Panc1 (cell line): ENCODE data around the gene RBM23. TPM values are rescaled to one million over a fixed set of nuclear protein-coding genes. Genes with fewer than 3 reads are reported as not detected.
"Not testable (repeated sequence)": the region's sequence is repeated elsewhere in the genome, so short reads cannot be mapped to it uniquely, and the experiment has no call there.

Experiments used
- ATAC-seq: fragments of 200-7000 bp; cut with Tn5 transposase; 2 replicates; pipeline ENCODE4 v1.9.1; 2020; ENCODE audit warnings: mild to moderate bottlenecking, moderate library complexity
- BruUV-seq: library from RNA; stranded (reverse); fragments of 400-500 nt; replicated peaks from 2 replicates; lab custom pipeline; 2021; lab: Mats Ljungman, UMichigan
- CTCF ChIA-PET: fragments of 300-600 bp; sonication (Branson Sonifier 250); formaldehyde crosslinking; loops from one replicate; lab custom pipeline; 2022; ENCODE audit warnings: antibody characterized with exemption; lab: Charles Lee
- POLR2A ChIA-PET: fragments of 300-600 bp; sonication (Branson Sonifier 250); formaldehyde crosslinking; loops from one replicate; lab custom pipeline; 2022; ENCODE audit warnings: antibody characterized with exemption; lab: Charles Lee
- DNase-seq: peaks from one replicate; pipeline ENCODE4 v3.0.0-alpha.2; 2010; ENCODE audit warnings: low read depth, low spot score
- H3K27ac ChIP-seq: 2 replicates; pipeline ENCODE4 v1.5.1; 2011; ENCODE audit warnings: mild to moderate bottlenecking, low read length, inconsistent platforms
- H3K27me3 ChIP-seq: fragments of 200-500 bp; sonication (Bioruptor generic); 2 replicates; pipeline ENCODE4 v1.6.0; 2014; ENCODE audit warnings: low read length, inconsistent platforms; ENCODE audit not compliant: control insufficient read depth, insufficient read depth
- H3K36me3 ChIP-seq: fragments of 200-500 bp; sonication (Bioruptor generic); 2 replicates; pipeline ENCODE4 v1.5.1; 2014; ENCODE audit warnings: inconsistent platforms, mild to moderate bottlenecking, low read length, moderate library complexity; ENCODE audit not compliant: control insufficient read depth, insufficient read depth
- H3K4me1 ChIP-seq: 2 replicates; pipeline ENCODE4 v1.5.1; 2011; ENCODE audit warnings: inconsistent platforms, mild to moderate bottlenecking, low read length, moderate library complexity; ENCODE audit not compliant: control insufficient read depth, insufficient read depth
- H3K4me3 ChIP-seq, 2 experiments: 2 replicates each; pipeline ENCODE4 v1.5.1; 2011 to 2012; ENCODE audit warnings: low read depth in 2 of 2, low read length in 2 of 2, mild to moderate bottlenecking in 2 of 2, inconsistent platforms in 1 of 2, moderate library complexity in 1 of 2
- H3K9me3 ChIP-seq: fragments of 200-500 bp; sonication (Bioruptor generic); 2 replicates; pipeline ENCODE4 v1.5.1; 2014; ENCODE audit warnings: low read depth, mild to moderate bottlenecking, inconsistent platforms, low read length, moderate library complexity; ENCODE audit not compliant: control insufficient read depth, insufficient read depth
- POLR2AphosphoS5 ChIP-seq: IDR thresholded peaks from 2 replicates; pipeline ENCODE4 v1.6.1; 2012; ENCODE audit warnings: mild to moderate bottlenecking, low read depth, low read length, moderate library complexity
- SIN3A ChIP-seq: IDR thresholded peaks from 2 replicates; pipeline ENCODE4 v1.6.1; 2012; ENCODE audit warnings: low read depth, mild to moderate bottlenecking, low read length, moderate library complexity, borderline replicate concordance; ENCODE audit not compliant: insufficient read depth
- TCF7L2 ChIP-seq: IDR thresholded peaks from 2 replicates; pipeline ENCODE4 v1.6.1; 2011; ENCODE audit warnings: mild to moderate bottlenecking, low read depth, low read length, inconsistent platforms
- in situ Hi-C: cut with HindIII; loops from 2 replicates; pipeline ENCODE4 v1.10.0; 2016; ENCODE audit warnings: low sequenced_read_pairs, low pct_unique_long_range_greater_than_20kb
- intact Hi-C: fragments of 100-400 bp; cut with micrococcal nuclease; formaldehyde crosslinking; loops from one replicate; pipeline ENCODE4 v1.10.0; 2022; ENCODE audit not compliant: unreplicated experiment
- total RNA-seq: library from RNA; stranded (reverse); gene quantifications from one replicate; pipeline ENCODE4 v1.2.1, GENCODE V29; 2021; ENCODE audit not compliant: unreplicated experiment
- TF ChIP-seq, protein P1 (sequence below), 2 experiments: IDR thresholded peaks; 2 replicates each; pipeline ENCODE4 v1.6.1; 2011 to 2012; ENCODE audit warnings: low read depth in 2 of 2, control low read depth in 1 of 2, low read length in 1 of 2, mild to moderate bottlenecking in 1 of 2, moderate library complexity in 1 of 2; ENCODE audit not compliant: insufficient read depth in 1 of 2
- TF ChIP-seq, protein P2 (sequence below): fragments of 450-650 bp; IDR thresholded peaks from 2 replicates; pipeline ENCODE4 v1.5.1; 2017; ENCODE audit warnings: mild to moderate bottlenecking

Gene RBM23
- total RNA-seq, 1 experiment from 2014 or later = 47.2 TPM

DNA sequence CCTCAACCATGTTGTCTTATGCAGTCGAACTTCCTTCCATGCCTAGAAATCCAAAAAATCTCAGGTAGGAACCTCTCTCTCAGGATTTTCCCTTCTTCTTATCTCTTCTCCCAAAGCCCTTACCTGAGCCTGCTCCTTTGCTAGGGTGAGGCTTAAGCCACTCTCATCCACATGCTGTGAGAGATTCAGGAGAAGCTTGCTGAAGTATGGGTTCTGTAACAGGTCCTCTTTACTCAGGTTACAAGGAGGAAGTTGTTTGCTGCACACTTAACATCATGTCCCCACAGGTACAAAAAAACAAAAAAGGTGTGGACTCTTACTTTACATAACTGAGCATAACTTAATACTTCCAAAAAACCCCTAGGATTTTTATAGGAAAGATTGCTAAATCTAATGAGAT, 33.5 kb upstream of the RBM23 start:
- no peaks in the 10 kb centered on the region for H3K27me3 ChIP-seq
- H3K27ac ChIP-seq = no peak overlapping the region
- POLR2A ChIA-PET = no interaction called here
- ATAC-seq = no peak
- in situ Hi-C loops = no loop called here
- peaks cover 4% of the 10 kb centered on the region; the same call in 1 of the 2 replicates for H3K36me3 ChIP-seq
- CTCF ChIA-PET = no interaction called here
- intact Hi-C loops = no loop called here
- H3K9me3 ChIP-seq = no peaks in the 10 kb centered on the region
- peaks cover 9% of the 10 kb centered on the region for H3K4me1 ChIP-seq
- no TSS peak for BruUV-seq
- TF ChIP-seq POLR2AphosphoS5 = no peak
- TF ChIP-seq, protein P1, sequence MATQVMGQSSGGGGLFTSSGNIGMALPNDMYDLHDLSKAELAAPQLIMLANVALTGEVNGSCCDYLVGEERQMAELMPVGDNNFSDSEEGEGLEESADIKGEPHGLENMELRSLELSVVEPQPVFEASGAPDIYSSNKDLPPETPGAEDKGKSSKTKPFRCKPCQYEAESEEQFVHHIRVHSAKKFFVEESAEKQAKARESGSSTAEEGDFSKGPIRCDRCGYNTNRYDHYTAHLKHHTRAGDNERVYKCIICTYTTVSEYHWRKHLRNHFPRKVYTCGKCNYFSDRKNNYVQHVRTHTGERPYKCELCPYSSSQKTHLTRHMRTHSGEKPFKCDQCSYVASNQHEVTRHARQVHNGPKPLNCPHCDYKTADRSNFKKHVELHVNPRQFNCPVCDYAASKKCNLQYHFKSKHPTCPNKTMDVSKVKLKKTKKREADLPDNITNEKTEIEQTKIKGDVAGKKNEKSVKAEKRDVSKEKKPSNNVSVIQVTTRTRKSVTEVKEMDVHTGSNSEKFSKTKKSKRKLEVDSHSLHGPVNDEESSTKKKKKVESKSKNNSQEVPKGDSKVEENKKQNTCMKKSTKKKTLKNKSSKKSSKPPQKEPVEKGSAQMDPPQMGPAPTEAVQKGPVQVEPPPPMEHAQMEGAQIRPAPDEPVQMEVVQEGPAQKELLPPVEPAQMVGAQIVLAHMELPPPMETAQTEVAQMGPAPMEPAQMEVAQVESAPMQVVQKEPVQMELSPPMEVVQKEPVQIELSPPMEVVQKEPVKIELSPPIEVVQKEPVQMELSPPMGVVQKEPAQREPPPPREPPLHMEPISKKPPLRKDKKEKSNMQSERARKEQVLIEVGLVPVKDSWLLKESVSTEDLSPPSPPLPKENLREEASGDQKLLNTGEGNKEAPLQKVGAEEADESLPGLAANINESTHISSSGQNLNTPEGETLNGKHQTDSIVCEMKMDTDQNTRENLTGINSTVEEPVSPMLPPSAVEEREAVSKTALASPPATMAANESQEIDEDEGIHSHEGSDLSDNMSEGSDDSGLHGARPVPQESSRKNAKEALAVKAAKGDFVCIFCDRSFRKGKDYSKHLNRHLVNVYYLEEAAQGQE (IDR thresholded peaks at IDR 0.05; ENCODE audit: insufficient read depth in 1 of 2, low read depth in 2 of 2, low read length in 1 of 2) = no peak
- no peak for TF ChIP-seq TCF7L2
- TF ChIP-seq, protein P2, sequence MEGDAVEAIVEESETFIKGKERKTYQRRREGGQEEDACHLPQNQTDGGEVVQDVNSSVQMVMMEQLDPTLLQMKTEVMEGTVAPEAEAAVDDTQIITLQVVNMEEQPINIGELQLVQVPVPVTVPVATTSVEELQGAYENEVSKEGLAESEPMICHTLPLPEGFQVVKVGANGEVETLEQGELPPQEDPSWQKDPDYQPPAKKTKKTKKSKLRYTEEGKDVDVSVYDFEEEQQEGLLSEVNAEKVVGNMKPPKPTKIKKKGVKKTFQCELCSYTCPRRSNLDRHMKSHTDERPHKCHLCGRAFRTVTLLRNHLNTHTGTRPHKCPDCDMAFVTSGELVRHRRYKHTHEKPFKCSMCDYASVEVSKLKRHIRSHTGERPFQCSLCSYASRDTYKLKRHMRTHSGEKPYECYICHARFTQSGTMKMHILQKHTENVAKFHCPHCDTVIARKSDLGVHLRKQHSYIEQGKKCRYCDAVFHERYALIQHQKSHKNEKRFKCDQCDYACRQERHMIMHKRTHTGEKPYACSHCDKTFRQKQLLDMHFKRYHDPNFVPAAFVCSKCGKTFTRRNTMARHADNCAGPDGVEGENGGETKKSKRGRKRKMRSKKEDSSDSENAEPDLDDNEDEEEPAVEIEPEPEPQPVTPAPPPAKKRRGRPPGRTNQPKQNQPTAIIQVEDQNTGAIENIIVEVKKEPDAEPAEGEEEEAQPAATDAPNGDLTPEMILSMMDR = no peak
- no peak for TF ChIP-seq SIN3A
- no peak for DNase-seq
- H3K4me3 ChIP-seq = no peak overlapping the region

DNA sequence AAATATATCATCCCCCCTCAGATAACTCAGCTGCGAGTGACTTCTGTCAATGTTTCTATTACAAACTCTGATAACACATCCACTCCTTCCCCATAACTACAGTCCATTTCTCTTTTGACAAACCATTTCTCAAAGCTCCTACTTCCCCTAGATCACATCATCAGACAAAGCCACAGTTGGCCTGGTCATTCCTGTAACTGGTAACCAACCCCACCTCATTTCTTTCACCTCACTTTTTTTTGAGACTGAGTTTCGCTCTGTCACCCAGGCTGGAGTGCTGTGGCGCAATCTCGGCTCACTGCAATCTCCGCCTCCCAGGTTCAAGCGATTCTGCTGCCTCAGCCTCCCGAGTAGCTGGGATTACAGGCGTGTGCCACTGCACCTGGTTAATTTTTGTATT, 32.8 kb upstream of the RBM23 start:
- H3K27ac ChIP-seq, in situ Hi-C loops, BruUV-seq, ATAC-seq, CTCF ChIA-PET, H3K27me3 ChIP-seq, H3K9me3 ChIP-seq, intact Hi-C loops, DNase-seq, H3K4me1 ChIP-seq, H3K36me3 ChIP-seq, H3K4me3 ChIP-seq: not testable (repeated sequence)
- POLR2A ChIA-PET = interaction anchor here (0.6 kb wide), 1 partner anchor 25 kb away, joined by 7 read pairs; no protein-coding TSS in a partner anchor

DNA sequence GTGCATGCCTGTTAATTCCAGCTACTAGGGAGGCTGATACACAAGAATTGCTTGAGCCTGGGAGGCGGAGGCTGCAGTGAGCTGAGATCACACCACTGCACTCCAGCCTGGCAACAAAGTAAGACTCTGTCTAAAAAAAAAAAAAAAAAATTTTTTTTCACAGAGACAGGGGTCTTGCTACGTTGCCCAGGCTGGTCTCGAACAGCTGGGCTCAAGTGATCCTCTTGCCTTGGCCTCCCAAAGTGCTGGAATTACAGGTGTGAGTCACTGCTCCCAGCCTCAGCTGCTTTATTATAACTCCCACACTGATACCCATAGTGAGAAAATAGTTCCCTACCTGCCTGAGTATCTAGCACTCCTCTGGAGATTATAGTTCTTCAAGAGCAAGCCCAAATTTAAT, 26.7 kb upstream of the RBM23 start:
- TF ChIP-seq POLR2AphosphoS5 (no peak), SIN3A (no peak), TCF7L2 (no peak)
- TF ChIP-seq, protein P1 (IDR thresholded peaks at IDR 0.05; ENCODE audit: insufficient read depth in 1 of 2, low read depth in 2 of 2, low read length in 1 of 2) = no peak
- TF ChIP-seq, protein P2 = no peak
- Histone ChIP-seq H3K4me1 (no peaks in the 10 kb centered on the region), H3K36me3 (no peaks in the 10 kb centered on the region), H3K27me3 (no peaks in the 10 kb centered on the region), H3K9me3 (no peaks in the 10 kb centered on the region), H3K4me3 (no peak overlapping the region), H3K27ac (no peak overlapping the region)
- in situ Hi-C loops (no loop called here), intact Hi-C loops (no loop called here)
- BruUV-seq = no TSS peak
- ChIA-PET CTCF (no interaction called here), POLR2A (no interaction called here)
- ATAC-seq (no peak), DNase-seq (no peak)
